Stomach smooth muscle (tissue), 2 donors: Measurements from ENCODE around the gene BARX2.
"Not testable (repeated sequence)": the region's sequence is repeated elsewhere in the genome, so short reads cannot be mapped to it uniquely, and the experiment has no call there.

Source experiments
- H3K27ac ChIP-seq: one replicate; pipeline ENCODE4 v1.7.0; 2013; ENCODE audit warnings: mild to moderate bottlenecking, low read length, inconsistent platforms
- H3K27me3 ChIP-seq, 2 donors: one replicate each; pipeline ENCODE4 v1.7.0; 2013; ENCODE audit warnings: low read length in 2 of 2; ENCODE audit not compliant: insufficient read depth in 2 of 2, control insufficient read depth in 1 of 2
- H3K36me3 ChIP-seq, 2 donors: one replicate each; pipeline ENCODE4 v1.7.0; 2013; ENCODE audit warnings: low read length in 2 of 2; ENCODE audit not compliant: control insufficient read depth in 2 of 2, insufficient read depth in 2 of 2
- H3K4me1 ChIP-seq: one replicate; pipeline ENCODE4 v1.7.0; 2013; ENCODE audit warnings: low read length; ENCODE audit not compliant: control insufficient read depth, insufficient read depth
- H3K4me3 ChIP-seq, 2 donors: one replicate each; pipeline ENCODE4 v1.7.0; 2013; ENCODE audit warnings: low read length in 2 of 2
- H3K9ac ChIP-seq, 2 donors: one replicate each; pipeline ENCODE4 v1.7.0; 2013; ENCODE audit warnings: low read length in 2 of 2, mild to moderate bottlenecking in 1 of 2
- H3K9me3 ChIP-seq, 2 donors: one replicate each; pipeline ENCODE4 v1.7.0; 2013; ENCODE audit warnings: low read length in 2 of 2; ENCODE audit not compliant: control insufficient read depth in 2 of 2
- donor health status: healthy.
- donor health status: Pancreatic carcinoma.

BARX2 gene, protein sequence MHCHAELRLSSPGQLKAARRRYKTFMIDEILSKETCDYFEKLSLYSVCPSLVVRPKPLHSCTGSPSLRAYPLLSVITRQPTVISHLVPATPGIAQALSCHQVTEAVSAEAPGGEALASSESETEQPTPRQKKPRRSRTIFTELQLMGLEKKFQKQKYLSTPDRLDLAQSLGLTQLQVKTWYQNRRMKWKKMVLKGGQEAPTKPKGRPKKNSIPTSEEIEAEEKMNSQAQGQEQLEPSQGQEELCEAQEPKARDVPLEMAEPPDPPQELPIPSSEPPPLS

GRCh38 chr11:129375751-129376657, at the start of gene BARX2:
TSS of gene BARX2 (plus strand) at chr11:129375848. CDS start at chr11:129376036, 188 bp downstream.
- Histone ChIP-seq H3K4me1 (peaks cover 34% of the 10 kb centered on the region), H3K9ac (no peak within 1 kb of the TSS), H3K36me3 (no peaks in the 10 kb centered on the region), H3K27ac (no peak within 1 kb of the TSS), H3K9me3 (no peaks in the 10 kb centered on the region), H3K4me3 (peak within 1 kb of the TSS in 1 of 2 donors; percentile 55), H3K27me3 (peaks cover 54 to 84% of the 10 kb centered on the region in 2 donors)

- Histone ChIP-seq H3K4me1 (peaks cover 2% of the 10 kb centered on the region), H3K4me3 (no peak overlapping the region), H3K27me3 (no peaks in the 10 kb centered on the region), H3K36me3 (no peaks in the 10 kb centered on the region), H3K27ac (no peak overlapping the region), H3K9me3 (no peaks in the 10 kb centered on the region), H3K9ac (no peak overlapping the region)
Observed at GRCh38 chr11:129326921-129327320, 48.7 kb upstream of the BARX2 start.

DNA sequence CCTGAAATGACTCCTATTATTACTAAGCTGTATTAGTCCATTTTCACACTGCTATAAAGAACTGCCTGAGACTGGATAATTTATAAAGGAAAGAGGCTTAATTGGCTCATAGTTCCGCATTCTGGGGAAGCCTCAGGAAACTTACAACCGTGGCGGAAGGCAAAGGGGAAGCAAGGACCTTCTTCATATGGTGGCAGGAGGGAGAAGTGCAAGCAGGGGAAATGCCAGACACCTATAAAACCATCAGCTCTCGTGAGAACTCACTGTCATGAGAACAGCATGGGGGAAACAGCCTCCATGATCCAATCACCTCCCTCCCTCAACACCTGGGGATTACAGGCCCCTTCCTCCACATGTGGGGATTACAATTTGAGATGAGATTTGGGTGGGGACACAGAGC, 47.9 kb upstream of the BARX2 start:
- H3K4me1 ChIP-seq, H3K36me3 ChIP-seq, H3K4me3 ChIP-seq: not testable (repeated sequence)

GRCh38 chr11:129328756-129329155, 46.9 kb upstream of the BARX2 start:
- Histone ChIP-seq H3K4me3 (no peak overlapping the region), H3K36me3 (no peaks in the 10 kb centered on the region)

More for the DNA sequence above, 47.9 kb upstream of the BARX2 start:
- not testable (repeated sequence) for H3K27me3 ChIP-seq, H3K27ac ChIP-seq, H3K9me3 ChIP-seq, H3K9ac ChIP-seq

DNA sequence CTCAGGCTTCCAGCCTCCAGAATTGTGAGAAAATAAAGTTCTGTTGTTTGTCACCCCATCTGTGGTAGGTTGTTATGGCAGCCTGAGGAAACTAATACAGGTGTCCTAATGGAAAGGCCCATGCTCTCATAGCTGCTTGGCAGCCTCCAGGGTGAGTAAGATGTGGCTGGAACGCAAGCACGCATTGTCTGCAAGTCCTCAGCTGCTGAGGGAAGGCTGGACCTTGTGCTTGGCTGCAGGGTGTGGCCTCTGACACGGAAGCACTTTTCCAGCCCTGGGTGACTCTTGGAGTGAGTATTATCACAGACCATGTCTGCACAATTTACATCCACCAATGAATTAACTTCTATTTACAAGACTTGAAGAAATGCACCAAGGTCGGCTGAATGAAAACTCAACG, 44.4 kb upstream of the BARX2 start:
- H3K4me3 ChIP-seq: no peak overlapping the region
- no peaks in the 10 kb centered on the region for H3K36me3 ChIP-seq
- no peaks in the 10 kb centered on the region for H3K9me3 ChIP-seq
- peaks cover 2% of the 10 kb centered on the region for H3K4me1 ChIP-seq
- no peak overlapping the region for H3K9ac ChIP-seq
- no peak overlapping the region for H3K27ac ChIP-seq
- H3K27me3 ChIP-seq: no peaks in the 10 kb centered on the region

More at GRCh38 chr11:129328756-129329155, 46.9 kb upstream of the BARX2 start:
- Histone ChIP-seq H3K9me3 (no peaks in the 10 kb centered on the region), H3K27me3 (no peaks in the 10 kb centered on the region), H3K9ac (no peak overlapping the region), H3K4me1 (peaks cover 4% of the 10 kb centered on the region), H3K27ac (no peak overlapping the region)

- Histone ChIP-seq H3K9me3 (no peaks in the 10 kb centered on the region), H3K9ac (peak overlapping the region in 1 of 2 donors; percentile 21), H3K4me1 (peaks cover 2% of the 10 kb centered on the region), H3K4me3 (no peak overlapping the region), H3K36me3 (no peaks in the 10 kb centered on the region), H3K27me3 (no peaks in the 10 kb centered on the region), H3K27ac (no peak overlapping the region)
Observed at GRCh38 chr11:129331871-129332274, 43.8 kb upstream of the BARX2 start.

DNA sequence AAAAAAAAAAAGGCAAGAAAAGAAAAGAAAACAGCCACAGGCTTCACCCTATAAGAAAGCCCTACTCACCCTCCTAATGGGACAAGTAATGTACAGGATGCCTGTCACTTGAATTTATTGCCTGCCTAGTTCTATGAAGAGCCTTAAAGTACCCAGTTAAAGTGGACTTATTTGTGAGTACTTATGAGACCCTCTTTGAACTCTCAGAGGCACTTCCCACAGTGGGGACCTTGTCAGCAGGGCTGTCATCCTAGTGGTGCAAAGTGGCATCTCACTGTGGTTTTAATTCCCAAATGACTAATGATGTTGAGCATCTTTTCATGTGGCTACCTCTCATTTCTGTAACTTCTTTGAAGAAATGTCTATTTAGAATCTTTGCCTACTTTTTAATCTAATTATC, 41.8 kb upstream of the BARX2 start:
- Histone ChIP-seq H3K36me3 (no peaks in the 10 kb centered on the region), H3K4me3 (no peak overlapping the region), H3K4me1 (peaks cover 2% of the 10 kb centered on the region), H3K27ac (no peak overlapping the region), H3K9ac (no peak overlapping the region), H3K9me3 (no peaks in the 10 kb centered on the region), H3K27me3 (no peaks in the 10 kb centered on the region)

GRCh38 chr11:129344301-129344940, 31.2 kb upstream of the BARX2 start:
- not testable (repeated sequence) for H3K9me3 ChIP-seq, H3K9ac ChIP-seq, H3K4me3 ChIP-seq, H3K36me3 ChIP-seq, H3K27ac ChIP-seq, H3K27me3 ChIP-seq, H3K4me1 ChIP-seq

- Histone ChIP-seq H3K4me1 (no peaks in the 10 kb centered on the region), H3K4me3 (no peak overlapping the region), H3K27ac (no peak overlapping the region), H3K9ac (no peak overlapping the region), H3K36me3 (no peaks in the 10 kb centered on the region), H3K9me3 (peaks cover 0 to 6% of the 10 kb centered on the region in 2 donors), H3K27me3 (peaks cover 0 to 2% of the 10 kb centered on the region in 2 donors)
Observed at GRCh38 chr11:129346916-129347315, 28.7 kb upstream of the BARX2 start.

- H3K27me3 ChIP-seq: peaks cover 2% of the 10 kb centered on the region in 2 donors
- no peaks in the 10 kb centered on the region for H3K4me1 ChIP-seq
- no peak overlapping the region for H3K9ac ChIP-seq
- H3K4me3 ChIP-seq: no peak overlapping the region
- H3K36me3 ChIP-seq: no peaks in the 10 kb centered on the region
- H3K9me3 ChIP-seq: peaks cover 0 to 6% of the 10 kb centered on the region in 2 donors
- H3K27ac ChIP-seq: no peak overlapping the region
Observed at GRCh38 chr11:129348813-129349212, 26.8 kb upstream of the BARX2 start.
